Lower leg skin (tissue), 4 donors: ENCODE data around the gene TOX2. TPM values are rescaled to one million over a fixed set of nuclear protein-coding genes. Genes with fewer than 3 reads are reported as not detected.

Experiments used
- DNase-seq, 2 donors: peaks; one replicate each; pipeline ENCODE4 v3.0.0-alpha.2; 2019; ENCODE audit warnings: low spot score in 2 of 2
- H3K4me3 ChIP-seq: fragments of 200-600 bp; sonication (generic); 2 replicates; pipeline ENCODE4 v1.5.1; 2017; ENCODE audit warnings: mild to moderate bottlenecking, low read depth; ENCODE audit not compliant: poor library complexity, severe bottlenecking
- CTCF ChIP-seq, 3 donors: fragments of 450-650 bp; IDR thresholded peaks; one replicate each; pipeline ENCODE4 v1.5.1; 2016; ENCODE audit warnings: antibody characterized with exemption in 3 of 3, mild to moderate bottlenecking in 3 of 3, moderate library complexity in 2 of 3
- POLR2A ChIP-seq, 2 donors: fragments of 450-650 bp; IDR thresholded peaks; one replicate each; pipeline ENCODE4 v1.6.1; 2016 to 2017; ENCODE audit warnings: antibody characterized with exemption in 2 of 2, mild to moderate bottlenecking in 1 of 2, moderate library complexity in 1 of 2
- WGBS, 2 donors: methylation state at CpG; one replicate each; pipeline ENCODE4 v1.1.5; 2018; 5-methylcytosine and 5-hydroxymethylcytosine counted together
- intact Hi-C: fragments of 100-400 bp; cut with DNase I; formaldehyde crosslinking; loops from one replicate; pipeline ENCODE4 v1.15.0; 2023; ENCODE audit warnings: low total_unique reads
- total RNA-seq, 4 donors: library from RNA; depleted of rRNA; stranded (reverse); fragments of >200 nt; gene quantifications; one replicate each; pipeline ENCODE4 v1.1.0, GENCODE V29; 2016

The TOX2 gene
- total RNA-seq, 4 donors from 2014 or later: 1.8 to 5.2 (median 1.9) TPM

DNA sequence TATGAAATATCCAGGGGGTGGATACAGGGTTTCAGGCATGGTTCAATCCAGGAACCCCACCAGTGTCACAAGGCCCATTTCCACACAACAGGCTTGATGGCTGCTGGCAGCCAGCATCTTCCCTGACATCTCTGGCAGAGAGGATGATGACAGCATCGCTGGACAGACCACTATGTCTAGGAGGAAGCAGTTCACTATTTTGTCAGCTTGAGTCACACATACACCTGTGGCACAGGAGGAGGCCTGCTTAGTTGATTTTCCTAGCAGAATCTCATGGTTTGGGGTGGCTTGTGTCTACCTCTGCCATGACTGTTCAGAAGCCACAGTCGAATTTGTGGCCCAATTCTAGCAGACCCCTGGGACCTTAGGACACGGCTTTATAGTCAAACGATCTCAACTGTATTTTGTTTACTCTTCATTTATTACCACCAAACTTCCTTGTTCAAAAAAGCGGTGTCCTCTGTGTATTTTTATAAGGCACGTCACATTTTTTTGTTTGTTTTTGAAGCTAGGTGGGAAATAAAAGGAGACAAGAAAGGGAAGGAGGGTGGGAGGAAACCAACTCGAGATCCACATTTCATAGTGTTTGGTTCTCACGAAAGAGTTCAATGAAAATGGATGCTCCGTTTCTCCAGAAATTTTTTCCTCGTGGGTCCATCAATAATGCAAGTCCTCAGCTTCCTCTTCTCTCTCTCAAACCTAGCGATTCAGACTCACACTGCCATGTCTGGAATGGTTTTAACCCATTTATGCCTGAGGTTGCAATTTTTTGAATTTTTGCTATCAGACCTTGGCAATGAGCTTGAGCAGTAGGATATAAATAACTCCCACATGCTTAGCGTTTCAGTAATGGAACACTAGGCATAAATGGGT lies 94.4 kb downstream of the TOX2 start:
- WGBS, 2 donors: 59 to 67% methylated on average over 12 of the region's 12 CpGs
- DNase-seq: peak in 1 of 2 donors; percentile 62
- TF ChIP-seq POLR2A (IDR thresholded peaks at IDR 0.05) (no peak), CTCF (IDR thresholded peaks at IDR 0.05) (no peak)
- intact Hi-C loops: no loop called here
- no peak overlapping the region for H3K4me3 ChIP-seq

DNA sequence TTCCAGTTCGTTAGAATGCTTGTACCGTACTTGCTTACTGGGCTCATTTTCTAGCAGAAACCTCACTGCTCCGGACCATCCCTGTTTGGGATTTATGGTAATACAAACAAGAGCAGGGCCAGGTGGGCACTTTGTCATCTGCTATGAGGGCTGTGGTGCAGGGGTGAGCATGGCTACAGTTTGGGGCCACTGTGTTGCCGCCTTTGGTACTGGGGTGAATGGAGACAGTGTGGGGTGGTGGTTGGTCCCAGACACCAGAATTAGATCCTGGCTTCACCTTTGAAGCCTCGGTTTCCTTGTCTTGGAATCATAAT lies 95.0 kb downstream of the TOX2 start:
- DNase-seq: peak in 1 of 2 donors; percentile 42
- no peak for TF ChIP-seq POLR2A (IDR thresholded peaks at IDR 0.05)
- TF ChIP-seq CTCF (IDR thresholded peaks at IDR 0.05): no peak
- no peak overlapping the region for H3K4me3 ChIP-seq
- intact Hi-C loops: no loop called here
- WGBS, 2 donors: 82% methylated on average over 5 of the region's 5 CpGs

DNA sequence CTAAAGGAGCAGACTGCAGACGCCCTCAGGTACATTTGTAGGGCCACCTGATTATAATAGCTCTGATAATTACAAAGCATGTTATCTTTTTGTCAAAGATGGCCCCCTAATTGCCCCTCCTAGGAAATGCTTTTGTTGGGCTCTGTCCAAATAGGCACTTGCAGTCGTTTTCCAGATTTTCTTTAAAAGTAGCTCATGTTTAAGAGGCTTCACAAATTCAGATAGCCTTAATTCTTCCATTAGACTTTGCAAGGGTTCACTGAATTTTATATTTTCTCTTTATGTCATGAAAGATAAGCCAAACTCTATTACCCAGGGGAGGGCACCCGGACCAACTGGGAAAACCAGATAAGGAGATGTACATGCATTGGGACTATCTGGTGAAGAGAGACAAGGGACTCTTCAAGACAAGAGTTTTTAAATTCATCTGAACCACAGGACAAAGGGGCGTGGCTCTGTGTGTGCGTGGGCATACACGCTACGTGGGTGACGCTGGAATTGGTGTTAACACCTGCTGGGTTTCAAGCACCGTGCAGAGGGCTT lies 95.6 kb downstream of the TOX2 start:
- intact Hi-C loops: no loop called here
- WGBS, 2 donors: 53 to 61% methylated on average over 9 of the region's 9 CpGs
- no peak for TF ChIP-seq CTCF (IDR thresholded peaks at IDR 0.05)
- peak in 1 of 2 donors; percentile 61 for DNase-seq
- H3K4me3 ChIP-seq: no peak overlapping the region

GRCh38 chr20:44011251-44011940 lies 96.7 kb downstream of the TOX2 start:
- DNase-seq: peak in 1 of 2 donors; percentile 71
- intact Hi-C loops: no loop called here
- 62 to 78% methylated on average over 10 of the region's 10 CpGs for WGBS, 2 donors
- no peak for TF ChIP-seq POLR2A (IDR thresholded peaks at IDR 0.05)
- TF ChIP-seq CTCF (IDR thresholded peaks at IDR 0.05): no peak
- H3K4me3 ChIP-seq: no peak overlapping the region

DNA sequence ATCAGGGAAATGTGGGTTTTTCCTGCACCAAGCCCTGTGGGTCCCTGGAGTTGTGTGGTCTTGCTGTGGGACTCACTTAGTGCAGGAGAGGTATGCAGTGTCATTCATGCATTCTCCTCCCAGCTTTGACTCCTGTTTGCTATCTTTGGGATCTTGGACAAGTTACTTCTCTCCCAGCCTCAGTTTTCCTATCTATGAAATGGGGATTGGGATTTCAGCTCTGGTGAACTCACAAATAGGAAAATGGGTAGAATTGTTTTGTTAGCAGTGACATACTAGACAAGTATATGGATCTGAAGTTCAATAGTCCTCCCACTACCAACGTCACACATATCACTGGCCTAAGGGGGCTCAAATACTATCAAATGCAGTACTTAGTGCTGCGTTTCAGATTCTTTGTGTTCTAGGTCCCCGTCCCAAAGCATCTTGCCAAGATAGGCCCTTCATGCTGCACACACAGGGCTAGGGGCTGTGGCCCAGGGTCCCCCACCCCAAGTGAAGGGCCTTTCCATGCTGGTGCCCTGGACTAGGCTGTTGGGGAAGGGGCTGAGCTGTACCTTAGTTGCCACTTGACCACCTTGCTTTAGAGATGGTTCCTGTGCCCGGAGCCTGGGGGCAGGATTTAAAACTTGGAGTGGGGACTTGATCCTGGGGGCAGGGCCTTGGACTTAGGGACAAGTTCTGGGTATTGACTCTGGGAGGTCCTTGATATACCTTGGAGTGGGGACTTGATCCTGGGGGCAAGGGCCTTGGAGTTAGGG lies 98.0 kb downstream of the TOX2 start:
- TF ChIP-seq CTCF (IDR thresholded peaks at IDR 0.05): no peak
- TF ChIP-seq POLR2A (IDR thresholded peaks at IDR 0.05): no peak
- no peak overlapping the region for H3K4me3 ChIP-seq
- WGBS, 2 donors: 84 to 88% methylated on average over 4 of the region's 4 CpGs
- peak in 1 of 2 donors; percentile 73 for DNase-seq
- intact Hi-C loops: no loop called here
